ENCODE data around the gene RAB8B. TPM values are rescaled to one million over a fixed set of nuclear protein-coding genes. Genes with fewer than 3 reads are reported as not detected.

RAB8B gene
- total RNA-seq, 2 donors from 2014 or later = 78.1 to 108 TPM

- no peaks in the 10 kb centered on the region for H3K27me3 Mint-ChIP-seq
- peaks cover 9% of the 10 kb centered on the region for H3K36me3 Mint-ChIP-seq (ENCODE audit: low read depth)
- peak overlapping the region; percentile 100 for H3K27ac Mint-ChIP-seq
- no peak for DNase-seq
- peak overlapping the region; percentile 100 for H3K4me3 Mint-ChIP-seq
- no peaks in the 10 kb centered on the region for H3K9me3 ChIP-seq (ENCODE audit: control insufficient read depth, low read length, poor library complexity, severe bottlenecking)
- ATAC-seq = no peak
- H3K4me1 Mint-ChIP-seq = peaks cover 50% of the 10 kb centered on the region
Observed at GRCh38 chr15:63189941-63190768, 749 bp downstream of the RAB8B start.

- no peak for DNase-seq
- Mint-ChIP-seq H3K4me1 (peaks cover 59% of the 10 kb centered on the region), H3K27me3 (no peaks in the 10 kb centered on the region), H3K4me3 (peak overlapping the region; percentile 100), H3K27ac (peak overlapping the region; percentile 100), H3K36me3 (ENCODE audit: low read depth) (peaks cover 9% of the 10 kb centered on the region)
- H3K9me3 ChIP-seq (ENCODE audit: control insufficient read depth, low read length, poor library complexity, severe bottlenecking) = no peaks in the 10 kb centered on the region
- no peak for ATAC-seq
Observed at GRCh38 chr15:63190769-63191649, 1.6 kb downstream of the RAB8B start.

GRCh38 chr15:63191895-63192618 is 2.7 kb downstream of the RAB8B start:
- H3K4me3 Mint-ChIP-seq = peak overlapping the region; percentile 100
- ATAC-seq = peak; percentile 80
- DNase-seq = peak in 2 of 3 donors; percentile 24 to 36
- no peaks in the 10 kb centered on the region for H3K27me3 Mint-ChIP-seq
- H3K9me3 ChIP-seq (ENCODE audit: control insufficient read depth, low read length, poor library complexity, severe bottlenecking) = no peaks in the 10 kb centered on the region
- peak overlapping the region; percentile 100 for H3K27ac Mint-ChIP-seq
- H3K36me3 Mint-ChIP-seq (ENCODE audit: low read depth) = peaks cover 9% of the 10 kb centered on the region
- H3K4me1 Mint-ChIP-seq = peaks cover 66% of the 10 kb centered on the region

- H3K9me3 ChIP-seq (ENCODE audit: control insufficient read depth, low read length, poor library complexity, severe bottlenecking) = no peaks in the 10 kb centered on the region
- peaks cover 11% of the 10 kb centered on the region for H3K36me3 Mint-ChIP-seq (ENCODE audit: low read depth)
- H3K4me1 Mint-ChIP-seq = peaks cover 68% of the 10 kb centered on the region
- no peak for DNase-seq
- ATAC-seq = no peak
- H3K27me3 Mint-ChIP-seq = no peaks in the 10 kb centered on the region
- H3K27ac Mint-ChIP-seq = peak overlapping the region; percentile 100
- peak overlapping the region; percentile 100 for H3K4me3 Mint-ChIP-seq
Observed at GRCh38 chr15:63192619-63193206, 3.3 kb downstream of the RAB8B start.

DNA sequence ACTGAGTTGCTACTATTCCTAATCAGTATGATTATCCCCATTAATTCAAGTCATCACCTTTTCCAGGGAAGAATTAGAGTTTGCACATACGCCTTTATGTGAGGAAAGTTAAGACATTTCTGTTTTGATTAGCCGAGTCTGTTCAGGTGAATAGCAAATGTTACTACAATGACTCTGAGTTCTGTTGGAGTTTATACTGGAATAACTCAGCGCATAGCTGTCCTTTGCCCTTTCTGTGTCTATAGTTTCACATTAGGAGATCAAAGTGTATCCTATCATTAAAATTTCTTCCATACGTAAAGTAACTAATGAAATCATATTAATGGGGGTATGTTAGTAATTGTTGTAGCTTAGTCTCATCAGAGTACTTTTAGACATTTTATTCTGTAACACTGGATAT is 4.9 kb downstream of the RAB8B start:
- ATAC-seq (no peak), DNase-seq (no peak)
- Mint-ChIP-seq H3K27me3 (no peaks in the 10 kb centered on the region), H3K4me1 (peaks cover 71% of the 10 kb centered on the region), H3K36me3 (ENCODE audit: low read depth) (peaks cover 11% of the 10 kb centered on the region), H3K27ac (peak overlapping the region; percentile 100), H3K4me3 (peak overlapping the region; percentile 100)
- H3K9me3 ChIP-seq (ENCODE audit: control insufficient read depth, low read length, poor library complexity, severe bottlenecking) = no peaks in the 10 kb centered on the region

- H3K27me3 Mint-ChIP-seq = no peaks in the 10 kb centered on the region
- H3K4me1 Mint-ChIP-seq = peaks cover 72% of the 10 kb centered on the region
- no peaks in the 10 kb centered on the region for H3K9me3 ChIP-seq (ENCODE audit: control insufficient read depth, low read length, poor library complexity, severe bottlenecking)
- no peak for ATAC-seq
- H3K27ac Mint-ChIP-seq = peak overlapping the region; percentile 100
- peak overlapping the region; percentile 83 for H3K4me3 Mint-ChIP-seq
- no peak for DNase-seq
- peaks cover 8% of the 10 kb centered on the region for H3K36me3 Mint-ChIP-seq (ENCODE audit: low read depth)
Observed at GRCh38 chr15:63194880-63195568, 5.6 kb downstream of the RAB8B start.

GRCh38 chr15:63195569-63196015 is 6.2 kb downstream of the RAB8B start:
- ATAC-seq (no peak), DNase-seq (no peak)
- H3K4me1 Mint-ChIP-seq = peaks cover 71% of the 10 kb centered on the region
- H3K36me3 Mint-ChIP-seq (ENCODE audit: low read depth) = peaks cover 4% of the 10 kb centered on the region
- H3K27ac Mint-ChIP-seq = peak overlapping the region; percentile 100
- H3K27me3 Mint-ChIP-seq = no peaks in the 10 kb centered on the region
- peak overlapping the region; percentile 83 for H3K4me3 Mint-ChIP-seq
- no peaks in the 10 kb centered on the region for H3K9me3 ChIP-seq (ENCODE audit: control insufficient read depth, low read length, poor library complexity, severe bottlenecking)

- Mint-ChIP-seq H3K4me3 (no peak overlapping the region), H3K36me3 (ENCODE audit: low read depth) (peaks cover 7% of the 10 kb centered on the region)
Observed at GRCh38 chr15:63196842-63197241, 7.4 kb downstream of the RAB8B start.

DNA sequence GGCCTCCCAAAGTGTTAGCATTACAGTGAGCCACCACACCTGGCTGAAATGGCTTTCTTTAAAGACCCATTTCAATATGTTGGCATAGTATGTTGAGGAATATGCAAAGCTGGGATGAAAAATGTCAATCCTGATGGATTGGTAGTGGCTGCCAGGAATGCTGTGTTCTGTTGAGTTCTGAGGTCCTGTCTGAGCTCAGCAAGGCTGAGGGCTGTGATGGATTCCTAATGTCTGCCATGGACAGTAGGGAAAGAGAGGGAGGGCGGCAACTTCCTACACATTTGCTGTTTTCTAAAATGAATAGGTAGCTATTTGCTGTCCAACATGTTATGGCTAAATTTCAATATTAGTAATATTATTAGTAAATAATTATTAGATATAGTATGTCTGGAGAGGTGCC is 8.2 kb downstream of the RAB8B start:
- ATAC-seq = no peak
- Mint-ChIP-seq H3K27ac (peak overlapping the region; percentile 85), H3K27me3 (no peaks in the 10 kb centered on the region), H3K36me3 (ENCODE audit: low read depth) (peaks cover 7% of the 10 kb centered on the region), H3K4me3 (peak overlapping the region; percentile 72), H3K4me1 (peaks cover 66% of the 10 kb centered on the region)
- H3K9me3 ChIP-seq (ENCODE audit: control insufficient read depth, low read length, poor library complexity, severe bottlenecking) = no peaks in the 10 kb centered on the region
- no peak for DNase-seq

More at GRCh38 chr15:63196842-63197241, 7.4 kb downstream of the RAB8B start:
- no peak for DNase-seq
- Mint-ChIP-seq H3K4me1 (peaks cover 69% of the 10 kb centered on the region), H3K27me3 (no peaks in the 10 kb centered on the region), H3K27ac (peak overlapping the region; percentile 100)
- no peak for ATAC-seq
- H3K9me3 ChIP-seq (ENCODE audit: control insufficient read depth, low read length, poor library complexity, severe bottlenecking) = no peaks in the 10 kb centered on the region

- Mint-ChIP-seq H3K27me3 (no peaks in the 10 kb centered on the region), H3K4me3 (peak overlapping the region; percentile 53), H3K36me3 (ENCODE audit: low read depth) (peaks cover 7% of the 10 kb centered on the region), H3K4me1 (peaks cover 68% of the 10 kb centered on the region), H3K27ac (no peak overlapping the region)
- DNase-seq (no peak), ATAC-seq (no peak)
- H3K9me3 ChIP-seq (ENCODE audit: control insufficient read depth, low read length, poor library complexity, severe bottlenecking) = no peaks in the 10 kb centered on the region
Observed at GRCh38 chr15:63198371-63199250, 9.2 kb downstream of the RAB8B start.

- DNase-seq (no peak), ATAC-seq (no peak)
- H3K27ac Mint-ChIP-seq = peak overlapping the region; percentile 39
- H3K9me3 ChIP-seq (ENCODE audit: control insufficient read depth, low read length, poor library complexity, severe bottlenecking) = no peaks in the 10 kb centered on the region
- H3K27me3 Mint-ChIP-seq = no peaks in the 10 kb centered on the region
- peak overlapping the region; percentile 67 for H3K4me3 Mint-ChIP-seq
- peaks cover 5% of the 10 kb centered on the region for H3K36me3 Mint-ChIP-seq (ENCODE audit: low read depth)
- peaks cover 68% of the 10 kb centered on the region for H3K4me1 Mint-ChIP-seq
Observed at GRCh38 chr15:63200464-63201249, 11.3 kb downstream of the RAB8B start.
